ENCODE measurements around the gene SDS. TPM values are rescaled to one million over a fixed set of nuclear protein-coding genes. Genes with fewer than 3 reads are reported as not detected.
A peak's percentile ranks its signal among the peaks of the same experiment; 100 is the strongest.

SDS gene
- total RNA-seq, 1 experiment from 2014 or later: not detected

- ChIA-PET CTCF (no interaction called here), RAD21 (ENCODE audit: low non-redundant PET in 1 of 2, low total read pairs in 2 of 2, uncharacterized antibody in 2 of 2, unreplicated experiment in 2 of 2) (no interaction called here), POLR2A (no interaction called here)
- H3K9me2 ChIP-seq (ENCODE audit: insufficient read depth): no peaks in the 10 kb centered on the region
- no peaks in the 10 kb centered on the region for H3K4me1 ChIP-seq (ENCODE audit: control insufficient read depth in 1 of 2, insufficient read depth in 2 of 2, low read length in 2 of 2)
- DNase-seq (ENCODE audit: low read depth, low spot score): no peak
- no peaks in the 10 kb centered on the region for H3K27me3 ChIP-seq (ENCODE audit: insufficient read depth, low read length)
- no peak overlapping the region for H3K4me3 ChIP-seq (replicated peaks in 1 of 2; ENCODE audit: low read depth in 1 of 2, low read length in 2 of 2)
- H2AFZ ChIP-seq (ENCODE audit: low read depth, low read length, poor library complexity, severe bottlenecking): no peak overlapping the region
- TF ChIP-seq EZH2phosphoT487 (IDR thresholded peaks at IDR 0.05; ENCODE audit: borderline replicate concordance) (no peak), SP1 (IDR thresholded peaks at IDR 0.05; ENCODE audit: low read depth) (no peak), CTCF (IDR thresholded peaks at IDR 0.05 in 2 of 3, conservative IDR thresholded peaks at IDR 0.05 in 1 of 3; ENCODE audit: borderline replicate concordance in 1 of 3, insufficient read depth in 1 of 3, low read depth in 2 of 3, low read length in 2 of 3) (peak in 1 of 3 experiments; percentile 17; a peak in 1 of 6 replicates)
- no peaks in the 10 kb centered on the region for H4K20me1 ChIP-seq (ENCODE audit: insufficient read depth)
- BruUV-seq (replicated peaks): no TSS peak
- H3K9me3 ChIP-seq (ENCODE audit: control insufficient read depth in 1 of 2, insufficient read depth in 1 of 2, low read depth in 1 of 2, low read length in 2 of 2): no peaks in the 10 kb centered on the region
- intact Hi-C loops (cut with micrococcal nuclease): no loop called here
- H3K9ac ChIP-seq (ENCODE audit: low read length): no peak overlapping the region
- no peaks in the 10 kb centered on the region for H3K36me3 ChIP-seq (ENCODE audit: control insufficient read depth in 1 of 2, insufficient read depth in 2 of 2, low read length in 2 of 2)
- H3K79me2 ChIP-seq (ENCODE audit: insufficient read depth, low read length): no peaks in the 10 kb centered on the region
- H3K4me2 ChIP-seq (ENCODE audit: low read length): no peak overlapping the region
- peak; percentile 75 for ATAC-seq
- H3K27ac ChIP-seq (ENCODE audit: low read depth, low read length): no peak overlapping the region
Measured at GRCh38 chr12:113347107-113347506, 56.6 kb downstream of the SDS start.

GRCh38 chr12:113346353-113346752, 57.3 kb downstream of the SDS start:
- BruUV-seq (replicated peaks): no TSS peak
- POLR2A ChIA-PET: interaction anchor here (1.0 kb wide), 1 partner anchor 11 kb away, joined by 3 read pairs; the partner anchor contains the start of gene SLC8B1
- no peak for TF ChIP-seq CTCF (IDR thresholded peaks at IDR 0.05 in 2 of 3, conservative IDR thresholded peaks at IDR 0.05 in 1 of 3; ENCODE audit: borderline replicate concordance in 1 of 3, insufficient read depth in 1 of 3, low read depth in 2 of 3, low read length in 2 of 3)
- no peak for TF ChIP-seq CEBPB (IDR thresholded peaks at IDR 0.05; ENCODE audit: low read depth)

More at GRCh38 chr12:113346353-113346752, 57.3 kb downstream of the SDS start:
- H3K4me3 ChIP-seq (replicated peaks in 1 of 2; ENCODE audit: low read depth in 1 of 2, low read length in 2 of 2): no peak overlapping the region
- ATAC-seq: no peak
- no peak overlapping the region for H3K9ac ChIP-seq (ENCODE audit: low read length)
- no peaks in the 10 kb centered on the region for H3K9me2 ChIP-seq (ENCODE audit: insufficient read depth)
- no peak overlapping the region for H2AFZ ChIP-seq (ENCODE audit: low read depth, low read length, poor library complexity, severe bottlenecking)
- H3K4me1 ChIP-seq (ENCODE audit: control insufficient read depth in 1 of 2, insufficient read depth in 2 of 2, low read length in 2 of 2): no peaks in the 10 kb centered on the region
- ChIA-PET RAD21 (ENCODE audit: low non-redundant PET in 1 of 2, low total read pairs in 2 of 2, uncharacterized antibody in 2 of 2, unreplicated experiment in 2 of 2) (no interaction called here), CTCF (no interaction called here)
- intact Hi-C loops (cut with micrococcal nuclease): no loop called here
- H3K9me3 ChIP-seq (ENCODE audit: control insufficient read depth in 1 of 2, insufficient read depth in 1 of 2, low read depth in 1 of 2, low read length in 2 of 2): no peaks in the 10 kb centered on the region
- H3K79me2 ChIP-seq (ENCODE audit: insufficient read depth, low read length): no peaks in the 10 kb centered on the region
- no peak overlapping the region for H3K4me2 ChIP-seq (ENCODE audit: low read length)
- DNase-seq (ENCODE audit: low read depth, low spot score): no peak
- no peaks in the 10 kb centered on the region for H3K27me3 ChIP-seq (ENCODE audit: insufficient read depth, low read length)
- no peaks in the 10 kb centered on the region for H4K20me1 ChIP-seq (ENCODE audit: insufficient read depth)
- H3K27ac ChIP-seq (ENCODE audit: low read depth, low read length): no peak overlapping the region
- H3K36me3 ChIP-seq (ENCODE audit: control insufficient read depth in 1 of 2, insufficient read depth in 2 of 2, low read length in 2 of 2): no peaks in the 10 kb centered on the region

Measured in HCT116 (cell line).